Measurements from ENCODE around the gene KCNJ1.

The KCNJ1 gene

DNA sequence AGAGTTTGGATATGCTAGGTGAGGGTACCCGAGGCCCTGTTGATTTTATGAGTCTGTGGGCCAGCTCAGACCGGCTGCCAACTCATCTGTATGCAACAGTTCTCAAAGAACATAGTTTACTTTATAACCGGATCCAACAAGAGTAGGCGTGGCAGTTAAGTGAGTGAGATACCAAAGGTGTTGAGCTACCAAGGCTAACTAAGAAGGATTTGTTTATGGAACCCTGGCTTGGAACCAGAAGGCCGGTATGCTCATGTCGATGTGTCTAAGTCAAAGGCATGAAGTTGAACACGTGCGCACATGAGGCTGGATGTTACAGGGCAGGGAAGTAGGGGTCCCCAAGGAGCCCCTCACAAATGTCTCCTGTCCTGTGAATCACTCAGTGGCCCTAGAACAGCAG is at the start of gene KCNJ1:
TSS of gene KCNJ1 (minus strand) at position 20 of the 400 bp plus-strand sequence. CDS start 27,053 bp downstream, outside the sequence.
- no peak for DNase-seq

DNA sequence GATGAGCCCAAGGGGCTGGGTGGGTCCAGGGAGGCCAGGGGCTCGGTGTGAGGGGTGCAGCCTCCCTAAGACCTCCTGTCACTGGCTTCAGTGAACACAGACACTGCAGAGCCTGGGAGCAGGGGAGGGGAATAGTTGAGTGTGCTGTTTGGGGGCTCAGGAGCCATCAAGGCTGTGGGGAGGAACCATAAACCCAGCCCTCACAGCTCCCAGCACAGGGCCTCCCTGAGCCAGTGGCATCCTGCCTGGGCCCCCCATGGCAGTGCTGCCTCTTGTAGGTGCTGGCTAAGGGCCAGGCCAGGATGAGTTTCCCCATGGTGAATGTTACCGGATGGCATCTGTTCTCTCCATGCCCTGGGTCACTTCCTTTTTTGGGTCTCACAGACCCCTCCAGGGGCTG is 49.6 kb upstream of the KCNJ1 start:
- DNase-seq: no peak

DNA sequence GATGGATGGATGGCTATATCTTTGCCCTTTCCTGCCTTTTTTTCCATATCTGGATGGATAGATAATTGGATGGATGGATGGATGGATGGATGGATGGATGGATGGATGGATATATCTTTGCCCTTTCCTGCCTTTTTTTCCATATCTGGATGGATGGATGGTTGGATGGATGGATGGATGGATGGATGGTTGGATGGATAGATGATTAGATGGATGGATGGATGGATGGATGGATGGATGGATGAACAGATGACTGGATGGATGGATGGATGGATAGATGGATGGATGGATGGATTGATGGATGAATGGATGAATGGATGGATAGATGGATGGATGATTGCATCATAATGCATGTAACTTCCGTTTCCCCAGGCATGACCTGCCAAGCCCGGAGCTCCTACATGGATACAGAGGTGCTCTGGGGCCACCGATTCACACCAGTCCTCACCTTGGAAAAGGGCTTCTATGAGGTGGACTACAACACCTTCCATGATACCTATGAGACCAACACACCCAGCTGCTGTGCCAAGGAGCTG is 49.0 kb upstream of the KCNJ1 start:
- DNase-seq: no peak

- DNase-seq: no peak
Measured at GRCh38 chr11:128915149-128915521, 48.0 kb upstream of the KCNJ1 start.

- no peak for DNase-seq
Measured at GRCh38 chr11:128914216-128915148, 47.4 kb upstream of the KCNJ1 start.

DNA sequence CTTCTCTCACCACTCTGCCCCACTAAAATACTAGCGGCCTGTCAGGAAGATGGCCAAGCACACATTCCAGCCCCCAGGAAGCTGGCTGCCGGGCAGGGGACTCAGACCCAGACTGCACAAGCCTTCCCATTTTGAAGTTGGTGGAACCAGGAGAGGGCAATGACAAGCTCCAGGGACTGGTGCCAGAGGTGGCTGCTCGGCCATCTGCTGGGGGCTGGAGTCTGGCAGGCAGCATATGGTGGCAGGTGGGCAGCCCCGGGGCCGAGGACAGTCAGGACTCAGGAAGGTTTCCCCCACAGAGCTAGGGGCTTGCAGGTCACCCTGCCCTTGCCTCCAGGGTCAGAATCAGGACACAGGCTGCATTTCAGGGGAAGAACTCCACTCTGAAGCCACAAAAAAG is 46.7 kb upstream of the KCNJ1 start:
- DNase-seq: no peak

GRCh38 chr11:128911701-128912100 is 44.6 kb upstream of the KCNJ1 start:
- no peak for DNase-seq

DNA sequence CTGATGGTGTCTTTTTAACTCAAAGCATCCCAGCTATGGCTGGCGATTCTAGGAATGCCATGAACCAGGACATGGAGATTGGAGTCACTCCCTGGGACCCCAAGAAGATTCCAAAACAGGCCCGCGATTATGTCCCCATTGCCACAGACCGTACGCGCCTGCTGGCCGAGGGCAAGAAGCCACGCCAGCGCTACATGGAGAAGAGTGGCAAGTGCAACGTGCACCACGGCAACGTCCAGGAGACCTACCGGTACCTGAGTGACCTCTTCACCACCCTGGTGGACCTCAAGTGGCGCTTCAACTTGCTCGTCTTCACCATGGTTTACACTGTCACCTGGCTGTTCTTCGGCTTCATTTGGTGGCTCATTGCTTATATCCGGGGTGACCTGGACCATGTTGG is 44.1 kb upstream of the KCNJ1 start:
- no peak for DNase-seq

GRCh38 chr11:128910576-128910975 is 43.5 kb upstream of the KCNJ1 start:
- no peak for DNase-seq

- DNase-seq: no peak
Measured at GRCh38 chr11:128909438-128910125, 42.5 kb upstream of the KCNJ1 start.

DNA sequence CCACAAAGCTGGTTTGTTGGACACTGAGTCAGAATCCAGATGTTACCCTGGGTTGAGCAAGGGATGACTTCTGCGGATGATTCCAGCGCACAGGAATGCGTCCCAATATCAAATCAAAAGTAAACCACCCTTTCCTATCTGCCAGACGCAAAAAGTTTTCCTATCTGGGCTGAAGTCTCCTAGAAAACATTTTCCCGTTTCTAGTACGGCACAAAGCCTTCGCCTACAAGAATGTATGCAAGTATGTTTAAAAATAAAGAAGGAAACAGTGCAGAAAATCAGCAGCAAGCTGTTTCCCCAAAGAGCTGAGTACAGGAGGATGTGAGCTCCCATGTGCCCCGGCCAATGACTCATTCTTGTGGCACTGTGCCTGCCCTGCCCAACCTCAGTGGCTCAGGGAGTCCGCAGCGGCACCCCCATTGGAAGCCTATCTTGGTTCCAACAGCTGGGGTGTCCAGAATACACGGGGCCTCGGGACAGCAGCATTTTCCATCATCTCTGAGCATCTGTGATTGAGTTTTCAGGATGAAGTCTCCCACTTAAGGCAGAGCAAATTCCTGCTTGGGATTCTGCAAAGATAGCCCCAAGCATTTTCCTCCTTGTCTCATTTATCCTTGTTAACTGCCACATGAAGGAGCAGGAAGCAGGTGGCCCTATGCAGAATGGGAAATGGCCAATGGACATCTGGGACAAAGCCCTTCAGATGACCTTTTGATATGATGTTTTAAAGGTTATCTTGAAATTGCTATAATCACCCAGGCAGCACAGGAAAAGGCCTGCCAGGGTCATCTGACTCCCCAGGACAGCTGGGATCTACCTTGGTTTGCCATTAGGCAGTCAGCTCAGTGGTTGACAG is 41.5 kb upstream of the KCNJ1 start:
- DNase-seq: peak; percentile 35

DNA sequence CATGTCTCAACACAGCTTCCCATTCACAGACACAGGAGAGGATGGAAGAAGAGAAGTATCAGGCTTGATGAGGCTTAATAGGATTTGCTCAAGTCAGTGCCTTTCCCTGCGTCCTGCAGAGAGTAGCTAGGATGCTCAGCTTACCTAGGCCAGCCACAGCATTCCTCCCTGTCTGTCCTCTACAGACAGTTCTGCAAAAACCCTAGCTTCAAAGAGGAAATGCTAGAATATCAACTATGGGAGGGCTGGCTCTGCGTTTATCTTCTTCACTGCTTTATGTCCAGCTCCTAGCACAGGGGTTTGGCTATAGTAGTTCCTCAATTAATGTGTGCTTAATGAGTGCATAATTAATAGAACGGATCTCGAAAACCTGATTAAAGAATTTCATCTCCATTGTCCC is 40.5 kb upstream of the KCNJ1 start:
- no peak for DNase-seq

- DNase-seq: no peak
Measured at GRCh38 chr11:128906185-128907050, 39.3 kb upstream of the KCNJ1 start.

GRCh38 chr11:128905345-128906184 is 38.5 kb upstream of the KCNJ1 start:
- DNase-seq: no peak

GRCh38 chr11:128904656-128905344 is 37.7 kb upstream of the KCNJ1 start:
- DNase-seq: peak; percentile 30

- DNase-seq: no peak
Measured at GRCh38 chr11:128904303-128904655, 37.2 kb upstream of the KCNJ1 start.

DNA sequence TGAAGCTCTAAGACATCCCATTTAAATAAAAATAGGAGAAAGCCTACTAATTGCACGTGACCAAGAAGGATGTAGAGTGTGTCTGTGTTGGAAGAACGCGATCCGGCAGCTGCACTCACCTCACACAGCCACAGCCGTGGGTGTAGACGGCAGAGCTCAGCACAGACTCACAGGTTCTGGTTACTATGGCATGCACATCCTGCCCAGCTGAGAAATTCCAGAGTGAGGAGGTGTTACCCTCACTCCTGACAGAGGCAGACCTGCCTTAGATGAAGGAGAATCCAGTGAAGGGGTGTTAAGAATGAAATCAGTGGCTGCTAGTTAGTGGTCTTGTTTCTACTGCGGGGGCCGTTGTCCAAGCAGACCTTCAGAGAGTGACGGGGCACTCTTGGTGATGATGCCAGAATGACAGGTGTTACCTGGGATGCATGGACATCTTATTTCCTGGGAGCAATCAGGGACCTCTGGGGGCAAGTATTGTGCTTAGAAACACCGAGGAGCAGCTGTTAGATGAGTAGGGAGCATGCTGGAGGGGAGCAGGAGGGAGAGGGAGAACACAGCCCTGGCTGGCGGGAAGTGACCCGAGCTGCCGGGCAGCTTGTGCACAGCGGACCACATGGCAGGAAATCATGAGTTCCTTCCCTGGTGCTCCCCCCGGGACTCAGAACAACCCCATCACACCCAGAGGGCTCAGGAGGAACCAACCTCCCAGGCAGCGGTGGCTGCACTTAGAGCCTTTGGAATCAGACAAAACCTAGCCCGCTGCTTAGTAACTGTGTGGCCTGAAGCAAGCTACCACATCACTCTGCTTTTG is 36.4 kb upstream of the KCNJ1 start:
- DNase-seq: no peak

GRCh38 chr11:128902515-128903066 is 35.5 kb upstream of the KCNJ1 start:
- no peak for DNase-seq

Measured in CD4-positive, alpha-beta T cell treated with Interferon gamma for 1 hour (primary cell).